WTC11 (cell line): ENCODE results near the gene GAL3ST1. TPM values are rescaled to one million over a fixed set of nuclear protein-coding genes. Genes with fewer than 3 reads are reported as not detected.

Experiments
- ATAC-seq: fragments of 200-7000 bp; cut with Tn5 transposase; 2 replicates; pipeline ENCODE4 v1.10.0; 2021; ENCODE audit warnings: mild to moderate bottlenecking, moderate library complexity
- CTCF ChIA-PET: fragments of 300-600 bp; sonication (Branson Sonifier 250); formaldehyde crosslinking; loops from one replicate; lab custom pipeline; 2021; ENCODE audit warnings: antibody characterized with exemption; lab: Charles Lee
- POLR2A ChIA-PET: fragments of 350-600 bp; sonication (Branson Sonifier 250); formaldehyde crosslinking; loops from one replicate; lab custom pipeline; 2021; ENCODE audit warnings: antibody characterized with exemption; lab: Charles Lee
- DNase-seq: peaks from one replicate; pipeline ENCODE4 v3.0.0; 2021; ENCODE audit warnings: low spot score
- H3K27ac Mint-ChIP-seq: 2 replicates; pipeline ENCODE4 v1.8.0; 2021; ENCODE audit warnings: mixed read lengths
- H3K27me3 Mint-ChIP-seq: 2 replicates; pipeline ENCODE4 v1.8.0; 2021; ENCODE audit warnings: low read depth, mild to moderate bottlenecking, moderate library complexity, mixed read lengths
- H3K36me3 Mint-ChIP-seq: 2 replicates; pipeline ENCODE4 v1.8.0; 2021; ENCODE audit warnings: mixed read lengths
- H3K4me1 Mint-ChIP-seq: 2 replicates; pipeline ENCODE4 v1.8.0; 2022; ENCODE audit warnings: mixed read lengths
- H3K4me3 Mint-ChIP-seq: 2 replicates; pipeline ENCODE4 v1.8.0; 2021; ENCODE audit warnings: mild to moderate bottlenecking, moderate library complexity, mixed read lengths
- H3K9me3 Mint-ChIP-seq: 2 replicates; pipeline ENCODE4 v1.8.0; 2021; ENCODE audit warnings: mixed read lengths
- AFF4 ChIP-seq: sonication (generic); formaldehyde crosslinking; IDR thresholded peaks from 2 replicates; pipeline ENCODE4 v1.8.1; 2023; ENCODE audit warnings: mild to moderate bottlenecking, missing genetic modification reagents, borderline replicate concordance
- ATF2 ChIP-seq: sonication (generic); formaldehyde crosslinking; IDR thresholded peaks from 2 replicates; pipeline ENCODE4 v1.8.1; 2022; ENCODE audit warnings: low read depth, missing genetic modification reagents, borderline replicate concordance
- ATF6 ChIP-seq: sonication (generic); formaldehyde crosslinking; IDR thresholded peaks from 2 replicates; pipeline ENCODE4 v1.8.1; 2023; ENCODE audit warnings: mild to moderate bottlenecking, missing genetic modification reagents
- FOXP1 ChIP-seq: sonication (generic); formaldehyde crosslinking; IDR thresholded peaks from 2 replicates; pipeline ENCODE4 v1.8.0; 2022; ENCODE audit warnings: missing genetic modification reagents, mild to moderate bottlenecking, moderate library complexity, borderline replicate concordance
- GRHL2 ChIP-seq: fragments of 250-450 bp; sonication (Bioruptor Pico); IDR thresholded peaks from 2 replicates; pipeline ENCODE4 v1.8.0; 2022; ENCODE audit warnings: mild to moderate bottlenecking, moderate library complexity; ENCODE audit not compliant: insufficient replicate concordance, severe bottlenecking
- JUN ChIP-seq: sonication (generic); formaldehyde crosslinking; IDR thresholded peaks from 2 replicates; pipeline ENCODE4 v1.8.0; 2023; ENCODE audit warnings: mild to moderate bottlenecking, missing genetic modification reagents
- NFYB ChIP-seq: sonication (generic); formaldehyde crosslinking; conservative IDR thresholded peaks from 2 replicates; pipeline ENCODE4 v1.8.0; 2022; ENCODE audit warnings: low read depth, missing genetic modification reagents
- OVOL2 ChIP-seq: fragments of 250-450 bp; sonication (Bioruptor Pico); IDR thresholded peaks from 2 replicates; pipeline ENCODE4 v1.9.0; 2021; ENCODE audit warnings: mild to moderate bottlenecking, borderline replicate concordance
- RELA ChIP-seq: sonication (generic); formaldehyde crosslinking; IDR thresholded peaks from 2 replicates; pipeline ENCODE4 v1.8.1; 2022; ENCODE audit warnings: missing genetic modification reagents, mild to moderate bottlenecking, borderline replicate concordance
- RORB ChIP-seq: fragments of 250-450 bp; sonication (Bioruptor Pico); IDR thresholded peaks from 2 replicates; pipeline ENCODE4 v1.9.0; 2021; ENCODE audit warnings: mild to moderate bottlenecking
- SMAD3 ChIP-seq: sonication (generic); formaldehyde crosslinking; IDR thresholded peaks from 2 replicates; pipeline ENCODE4 v1.8.0; 2022; ENCODE audit warnings: missing genetic modification reagents, mild to moderate bottlenecking, borderline replicate concordance
- SOX15 ChIP-seq: fragments of 250-450 bp; sonication (Bioruptor Pico); IDR thresholded peaks from 2 replicates; pipeline ENCODE4 v1.9.0; 2021; ENCODE audit warnings: mild to moderate bottlenecking
- TEAD4 ChIP-seq: sonication (generic); formaldehyde crosslinking; IDR thresholded peaks from 2 replicates; pipeline ENCODE4 v1.8.0; 2022; ENCODE audit warnings: mild to moderate bottlenecking, missing genetic modification reagents
- TP53 ChIP-seq: sonication (generic); formaldehyde crosslinking; IDR thresholded peaks from 2 replicates; pipeline ENCODE4 v1.8.1; 2023; ENCODE audit warnings: mild to moderate bottlenecking, missing genetic modification reagents
- ZNF219 ChIP-seq: sonication (generic); formaldehyde crosslinking; IDR thresholded peaks from 2 replicates; pipeline ENCODE4 v1.8.0; 2023; ENCODE audit warnings: missing genetic modification reagents, mild to moderate bottlenecking, borderline replicate concordance
- ZNF317 ChIP-seq: sonication (generic); formaldehyde crosslinking; IDR thresholded peaks from 2 replicates; pipeline ENCODE4 v1.8.1; 2023; ENCODE audit warnings: low read depth, mild to moderate bottlenecking, moderate library complexity, missing genetic modification reagents, borderline replicate concordance
- ZNF512 ChIP-seq: sonication (generic); formaldehyde crosslinking; IDR thresholded peaks from 2 replicates; pipeline ENCODE4 v1.8.1; 2022; ENCODE audit warnings: missing genetic modification reagents, borderline replicate concordance
- total RNA-seq: library from RNA; stranded (reverse); gene quantifications from 3 replicates; pipeline ENCODE4 v1.2.3, GENCODE V29; 2021
- TF ChIP-seq, protein P1 (sequence below): sonication (generic); formaldehyde crosslinking; conservative IDR thresholded peaks from 2 replicates; pipeline ENCODE4 v1.8.1; 2022; ENCODE audit warnings: mild to moderate bottlenecking, missing genetic modification reagents
- TF ChIP-seq, protein P2 (sequence below): sonication (generic); formaldehyde crosslinking; IDR thresholded peaks from 2 replicates; pipeline ENCODE4 v1.8.0; 2022; ENCODE audit warnings: mild to moderate bottlenecking, missing genetic modification reagents
- TF ChIP-seq, protein P3 (sequence below): fragments of 250-450 bp; sonication (Bioruptor Pico); IDR thresholded peaks from 2 replicates; pipeline ENCODE4 v2.1.2; 2022; ENCODE audit warnings: mild to moderate bottlenecking, moderate library complexity
- TF ChIP-seq, protein P4 (sequence below): sonication (generic); formaldehyde crosslinking; IDR thresholded peaks from 2 replicates; pipeline ENCODE4 v1.8.0; 2022; ENCODE audit warnings: mild to moderate bottlenecking, missing genetic modification reagents

The GAL3ST1 gene
- total RNA-seq, 1 experiment from 2014 or later, result 11.0 TPM

DNA sequence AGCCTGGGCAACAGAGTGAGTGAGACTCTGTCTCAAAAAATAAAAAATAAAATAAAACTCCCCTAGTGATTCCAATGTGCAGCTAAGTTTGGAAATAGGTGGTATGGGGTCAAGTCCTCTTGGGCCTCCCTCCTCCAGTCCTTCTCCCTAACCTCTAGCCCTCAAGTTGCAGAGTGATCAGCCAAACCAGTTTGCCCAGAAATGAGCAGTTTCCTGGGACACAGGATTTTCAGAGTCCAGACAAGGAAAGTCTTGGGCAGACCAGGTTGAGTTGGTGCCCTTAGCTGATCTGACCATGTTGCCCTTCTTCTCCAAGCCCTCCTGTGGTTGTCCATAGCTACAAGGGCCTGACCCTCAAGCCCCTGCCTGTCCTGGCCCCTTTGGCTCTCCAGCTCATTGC lies 40.4 kb upstream of the GAL3ST1 start (continued):
- TF ChIP-seq ATF2 (CRISPR knock-in tag) (no peak), ZNF512 (CRISPR knock-in tag) (no peak), RORB (CRISPR knock-in tag) (no peak)

- CTCF ChIA-PET, result no interaction called here
- Mint-ChIP-seq H3K36me3 (peaks cover 56% of the 10 kb centered on the region), H3K9me3 (no peaks in the 10 kb centered on the region), H3K4me1 (peaks cover 3% of the 10 kb centered on the region), H3K27ac (no peak overlapping the region), H3K27me3 (no peaks in the 10 kb centered on the region), H3K4me3 (no peak overlapping the region)
- DNase-seq (no peak), ATAC-seq (no peak)
- POLR2A ChIA-PET, result no interaction called here
- TF ChIP-seq OVOL2 (CRISPR knock-in tag), result no peak
- TF ChIP-seq TEAD4, result no peak
- TF ChIP-seq, protein P1, sequence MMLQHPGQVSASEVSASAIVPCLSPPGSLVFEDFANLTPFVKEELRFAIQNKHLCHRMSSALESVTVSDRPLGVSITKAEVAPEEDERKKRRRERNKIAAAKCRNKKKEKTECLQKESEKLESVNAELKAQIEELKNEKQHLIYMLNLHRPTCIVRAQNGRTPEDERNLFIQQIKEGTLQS (CRISPR knock-in tag), result no peak
- TF ChIP-seq AFF4 (CRISPR knock-in tag), result no peak
- TF ChIP-seq, protein P2, sequence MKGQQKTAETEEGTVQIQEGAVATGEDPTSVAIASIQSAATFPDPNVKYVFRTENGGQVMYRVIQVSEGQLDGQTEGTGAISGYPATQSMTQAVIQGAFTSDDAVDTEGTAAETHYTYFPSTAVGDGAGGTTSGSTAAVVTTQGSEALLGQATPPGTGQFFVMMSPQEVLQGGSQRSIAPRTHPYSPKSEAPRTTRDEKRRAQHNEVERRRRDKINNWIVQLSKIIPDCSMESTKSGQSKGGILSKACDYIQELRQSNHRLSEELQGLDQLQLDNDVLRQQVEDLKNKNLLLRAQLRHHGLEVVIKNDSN (CRISPR knock-in tag), result no peak
- no peak for TF ChIP-seq NFYB (CRISPR knock-in tag)
- TF ChIP-seq RELA (CRISPR knock-in tag), result no peak
- TF ChIP-seq SMAD3 (CRISPR knock-in tag), result no peak
- TF ChIP-seq, protein P3, sequence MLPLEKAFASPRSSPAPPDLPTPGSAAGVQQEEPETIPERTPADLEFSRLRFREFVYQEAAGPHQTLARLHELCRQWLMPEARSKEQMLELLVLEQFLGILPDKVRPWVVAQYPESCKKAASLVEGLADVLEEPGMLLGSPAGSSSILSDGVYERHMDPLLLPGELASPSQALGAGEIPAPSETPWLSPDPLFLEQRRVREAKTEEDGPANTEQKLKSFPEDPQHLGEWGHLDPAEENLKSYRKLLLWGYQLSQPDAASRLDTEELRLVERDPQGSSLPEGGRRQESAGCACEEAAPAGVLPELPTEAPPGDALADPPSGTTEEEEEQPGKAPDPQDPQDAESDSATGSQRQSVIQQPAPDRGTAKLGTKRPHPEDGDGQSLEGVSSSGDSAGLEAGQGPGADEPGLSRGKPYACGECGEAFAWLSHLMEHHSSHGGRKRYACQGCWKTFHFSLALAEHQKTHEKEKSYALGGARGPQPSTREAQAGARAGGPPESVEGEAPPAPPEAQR (CRISPR knock-in tag), result no peak
- no peak for TF ChIP-seq TP53
- no peak for TF ChIP-seq ZNF219 (CRISPR knock-in tag)
- TF ChIP-seq ATF6 (CRISPR knock-in tag), result no peak
- TF ChIP-seq SOX15 (CRISPR knock-in tag), result no peak
- no peak for TF ChIP-seq JUN (CRISPR knock-in tag)
- TF ChIP-seq GRHL2 (CRISPR knock-in tag), result no peak
- no peak for TF ChIP-seq ATF2 (CRISPR knock-in tag)
- TF ChIP-seq FOXP1, result no peak
- TF ChIP-seq ZNF317 (CRISPR knock-in tag), result no peak
- TF ChIP-seq, protein P4, sequence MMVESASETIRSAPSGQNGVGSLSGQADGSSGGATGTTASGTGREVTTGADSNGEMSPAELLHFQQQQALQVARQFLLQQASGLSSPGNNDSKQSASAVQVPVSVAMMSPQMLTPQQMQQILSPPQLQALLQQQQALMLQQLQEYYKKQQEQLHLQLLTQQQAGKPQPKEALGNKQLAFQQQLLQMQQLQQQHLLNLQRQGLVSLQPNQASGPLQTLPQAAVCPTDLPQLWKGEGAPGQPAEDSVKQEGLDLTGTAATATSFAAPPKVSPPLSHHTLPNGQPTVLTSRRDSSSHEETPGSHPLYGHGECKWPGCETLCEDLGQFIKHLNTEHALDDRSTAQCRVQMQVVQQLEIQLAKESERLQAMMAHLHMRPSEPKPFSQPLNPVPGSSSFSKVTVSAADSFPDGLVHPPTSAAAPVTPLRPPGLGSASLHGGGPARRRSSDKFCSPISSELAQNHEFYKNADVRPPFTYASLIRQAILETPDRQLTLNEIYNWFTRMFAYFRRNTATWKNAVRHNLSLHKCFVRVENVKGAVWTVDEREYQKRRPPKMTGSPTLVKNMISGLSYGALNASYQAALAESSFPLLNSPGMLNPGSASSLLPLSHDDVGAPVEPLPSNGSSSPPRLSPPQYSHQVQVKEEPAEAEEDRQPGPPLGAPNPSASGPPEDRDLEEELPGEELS (CRISPR knock-in tag), result no peak
Observed at GRCh38 chr22:30614268-30614667, 39.8 kb upstream of the GAL3ST1 start.
